Subcutaneous abdominal adipose tissue (tissue), 5 donors: ENCODE measurements around the gene C1QL1.

Experiments used
- H3K27ac ChIP-seq: one replicate; pipeline ENCODE4 v1.7.0; 2013; ENCODE audit warnings: low read depth, mild to moderate bottlenecking, inconsistent platforms, low read length, moderate library complexity
- H3K27me3 ChIP-seq, 5 donors: one replicate each; pipeline ENCODE4 v1.7.0; 2013; ENCODE audit warnings: low read length in 5 of 5, inconsistent platforms in 1 of 5; ENCODE audit not compliant: control insufficient read depth in 5 of 5, insufficient read depth in 4 of 5
- H3K36me3 ChIP-seq, 5 donors: one replicate each; pipeline ENCODE4 v1.7.0; 2013; ENCODE audit warnings: low read length in 5 of 5; ENCODE audit not compliant: control insufficient read depth in 5 of 5, insufficient read depth in 5 of 5
- H3K4me1 ChIP-seq, 5 donors: one replicate each; pipeline ENCODE4 v1.7.0; 2013; ENCODE audit warnings: low read length in 5 of 5, mild to moderate bottlenecking in 3 of 5, moderate library complexity in 1 of 5; ENCODE audit not compliant: control insufficient read depth in 5 of 5, insufficient read depth in 5 of 5
- H3K4me3 ChIP-seq, 5 donors: one replicate each; pipeline ENCODE4 v1.7.0; 2013; ENCODE audit warnings: low read length in 5 of 5, low read depth in 1 of 5
- H3K9ac ChIP-seq, 5 donors: one replicate each; pipeline ENCODE4 v1.7.0; 2013; ENCODE audit warnings: low read length in 5 of 5, mild to moderate bottlenecking in 4 of 5, moderate library complexity in 3 of 5
- H3K9me3 ChIP-seq, 5 donors: one replicate each; pipeline ENCODE4 v1.7.0; 2013; ENCODE audit warnings: low read length in 5 of 5; ENCODE audit not compliant: control insufficient read depth in 5 of 5
- donor health status: healthy.
- donor health status: healthy.
- donor health status: healthy.
- donor health status: healthy.
- donor health status: healthy.

C1QL1 gene

GRCh38 chr17:44989552-44990138 is 21.5 kb upstream of the C1QL1 start:
- Histone ChIP-seq H3K36me3 (no peaks in the 10 kb centered on the region), H3K27ac (no peak overlapping the region), H3K4me1 (peaks cover 0 to 6% (median 0%) of the 10 kb centered on the region in 5 donors), H3K27me3 (peaks cover 21 to 39% (median 36%) of the 10 kb centered on the region in 5 donors), H3K9ac (no peak overlapping the region), H3K9me3 (no peaks in the 10 kb centered on the region), H3K4me3 (no peak overlapping the region)

- Histone ChIP-seq H3K4me1 (peaks cover 0 to 6% (median 0%) of the 10 kb centered on the region in 5 donors), H3K27ac (no peak overlapping the region), H3K4me3 (no peak overlapping the region), H3K27me3 (peaks cover 21 to 39% (median 32%) of the 10 kb centered on the region in 5 donors), H3K9me3 (no peaks in the 10 kb centered on the region), H3K9ac (no peak overlapping the region), H3K36me3 (no peaks in the 10 kb centered on the region)
Measured at GRCh38 chr17:44988044-44988942, 20.2 kb upstream of the C1QL1 start.

GRCh38 chr17:44983563-44983962 is 15.5 kb upstream of the C1QL1 start:
- Histone ChIP-seq H3K4me3 (no peak overlapping the region), H3K9ac (no peak overlapping the region), H3K9me3 (no peaks in the 10 kb centered on the region), H3K27ac (no peak overlapping the region), H3K36me3 (no peaks in the 10 kb centered on the region), H3K27me3 (peaks cover 20 to 48% (median 37%) of the 10 kb centered on the region in 5 donors), H3K4me1 (peaks cover 0 to 6% (median 0%) of the 10 kb centered on the region in 5 donors)

- Histone ChIP-seq H3K36me3 (no peaks in the 10 kb centered on the region), H3K27me3 (peaks cover 21 to 52% (median 42%) of the 10 kb centered on the region in 5 donors), H3K9ac (no peak overlapping the region), H3K4me1 (peaks cover 0 to 1% (median 0%) of the 10 kb centered on the region in 5 donors), H3K4me3 (no peak overlapping the region), H3K9me3 (no peaks in the 10 kb centered on the region), H3K27ac (no peak overlapping the region)
Measured at GRCh38 chr17:44982113-44982702, 14.1 kb upstream of the C1QL1 start.

- Histone ChIP-seq H3K9me3 (no peaks in the 10 kb centered on the region), H3K4me3 (no peak overlapping the region), H3K27ac (no peak overlapping the region), H3K27me3 (peaks cover 19 to 52% (median 46%) of the 10 kb centered on the region in 5 donors), H3K4me1 (no peaks in the 10 kb centered on the region), H3K9ac (no peak overlapping the region), H3K36me3 (no peaks in the 10 kb centered on the region)
Measured at GRCh38 chr17:44981221-44981968, 13.3 kb upstream of the C1QL1 start.

GRCh38 chr17:44979426-44979995 is 11.4 kb upstream of the C1QL1 start:
- no peak overlapping the region for H3K9ac ChIP-seq
- peaks cover 13 to 54% (median 44%) of the 10 kb centered on the region in 5 donors for H3K27me3 ChIP-seq
- H3K27ac ChIP-seq, result no peak overlapping the region
- H3K4me1 ChIP-seq, result no peaks in the 10 kb centered on the region
- no peaks in the 10 kb centered on the region for H3K36me3 ChIP-seq
- H3K9me3 ChIP-seq, result no peaks in the 10 kb centered on the region
- no peak overlapping the region for H3K4me3 ChIP-seq

- H3K4me1 ChIP-seq, result no peaks in the 10 kb centered on the region
- H3K9ac ChIP-seq, result no peak overlapping the region
- no peaks in the 10 kb centered on the region for H3K9me3 ChIP-seq
- H3K4me3 ChIP-seq, result no peak overlapping the region
- H3K27ac ChIP-seq, result no peak overlapping the region
- H3K27me3 ChIP-seq, result peaks cover 13 to 54% (median 44%) of the 10 kb centered on the region in 5 donors
- no peaks in the 10 kb centered on the region for H3K36me3 ChIP-seq
Measured at GRCh38 chr17:44978807-44979206, 10.7 kb upstream of the C1QL1 start.

GRCh38 chr17:44977814-44978550 is 9.9 kb upstream of the C1QL1 start:
- peaks cover 13 to 54% (median 44%) of the 10 kb centered on the region in 5 donors for H3K27me3 ChIP-seq
- no peak overlapping the region for H3K27ac ChIP-seq
- H3K36me3 ChIP-seq, result no peaks in the 10 kb centered on the region
- H3K4me3 ChIP-seq, result no peak overlapping the region
- no peak overlapping the region for H3K9ac ChIP-seq
- no peaks in the 10 kb centered on the region for H3K9me3 ChIP-seq
- no peaks in the 10 kb centered on the region for H3K4me1 ChIP-seq

- Histone ChIP-seq H3K4me3 (no peak overlapping the region), H3K9me3 (no peaks in the 10 kb centered on the region), H3K36me3 (no peaks in the 10 kb centered on the region), H3K4me1 (no peaks in the 10 kb centered on the region), H3K27me3 (peaks cover 13 to 54% (median 46%) of the 10 kb centered on the region in 5 donors), H3K27ac (no peak overlapping the region), H3K9ac (no peak overlapping the region)
Measured at GRCh38 chr17:44977065-44977464, 9.0 kb upstream of the C1QL1 start.
